ENCODE measurements around the gene ZNF627. TPM values are rescaled to one million over a fixed set of nuclear protein-coding genes. Genes with fewer than 3 reads are reported as not detected.

ZNF627 gene
- total and polyA plus RNA-seq, 2 experiments from 2014 or later: 7.8 to 21.2 TPM

GRCh38 chr19:11554160-11554559 lies 43.1 kb upstream of the ZNF627 start:
- Histone ChIP-seq H3K79me2 (peaks cover 29% of the 10 kb centered on the region), H3K4me3 (no peak overlapping the region), H3K9me3 (ENCODE audit: low read depth) (no peaks in the 10 kb centered on the region), H3K4me2 (no peak overlapping the region), H3K9me2 (replicated peaks; ENCODE audit: insufficient read depth) (no peaks in the 10 kb centered on the region), H3K36me3 (replicated peaks; ENCODE audit: insufficient read depth, low read depth) (no peaks in the 10 kb centered on the region), H3K4me1 (ENCODE audit: insufficient read depth) (peaks cover 8% of the 10 kb centered on the region), H4K20me1 (ENCODE audit: insufficient read depth, poor library complexity, severe bottlenecking) (peaks cover 24% of the 10 kb centered on the region), H3K27me3 (no peaks in the 10 kb centered on the region), H3K27ac (no peak overlapping the region), H2AFZ (no peak overlapping the region)
- WGBS (ENCODE audit: low lambda C conversion rate, missing lambda C conversion rate): over 99% methylated on average over 11 of the region's 12 CpGs
- TF ChIP-seq EZH2 (IDR thresholded peaks at IDR 0.05; ENCODE audit: borderline replicate concordance) (no peak), CTCF (IDR thresholded peaks at IDR 0.05; ENCODE audit: poor library complexity) (no peak), EZH2phosphoT487 (IDR thresholded peaks at IDR 0.05; ENCODE audit: low read depth, severe bottlenecking, unreplicated experiment) (no peak)
- DNase-seq (ENCODE audit: low spot score): no peak

GRCh38 chr19:11555246-11555645 lies 42.0 kb upstream of the ZNF627 start:
- H3K36me3 ChIP-seq (replicated peaks; ENCODE audit: insufficient read depth, low read depth): no peaks in the 10 kb centered on the region
- H3K9me3 ChIP-seq (ENCODE audit: low read depth): no peaks in the 10 kb centered on the region
- H3K4me1 ChIP-seq (ENCODE audit: insufficient read depth): peaks cover 13% of the 10 kb centered on the region
- H3K27me3 ChIP-seq: no peaks in the 10 kb centered on the region
- 95% methylated on average over 6 of the region's 6 CpGs for WGBS (ENCODE audit: low lambda C conversion rate, missing lambda C conversion rate)
- no peak for DNase-seq (ENCODE audit: low spot score)
- TF ChIP-seq EZH2 (IDR thresholded peaks at IDR 0.05; ENCODE audit: borderline replicate concordance): no peak
- TF ChIP-seq EZH2phosphoT487 (IDR thresholded peaks at IDR 0.05; ENCODE audit: low read depth, severe bottlenecking, unreplicated experiment): no peak
- no peak for TF ChIP-seq CTCF (IDR thresholded peaks at IDR 0.05; ENCODE audit: poor library complexity)
- H4K20me1 ChIP-seq (ENCODE audit: insufficient read depth, poor library complexity, severe bottlenecking): peaks cover 24% of the 10 kb centered on the region
- H2AFZ ChIP-seq: no peak overlapping the region
- H3K4me2 ChIP-seq: no peak overlapping the region
- peaks cover 30% of the 10 kb centered on the region for H3K79me2 ChIP-seq
- H3K4me3 ChIP-seq: no peak overlapping the region
- no peak overlapping the region for H3K27ac ChIP-seq
- H3K9me2 ChIP-seq (replicated peaks; ENCODE audit: insufficient read depth): no peaks in the 10 kb centered on the region

GRCh38 chr19:11556634-11557420 lies 40.5 kb upstream of the ZNF627 start:
- Histone ChIP-seq H3K4me2 (no peak overlapping the region), H3K4me1 (ENCODE audit: insufficient read depth) (peaks cover 13% of the 10 kb centered on the region), H3K79me2 (peaks cover 30% of the 10 kb centered on the region), H3K27ac (no peak overlapping the region), H3K27me3 (no peaks in the 10 kb centered on the region), H3K9me2 (replicated peaks; ENCODE audit: insufficient read depth) (no peaks in the 10 kb centered on the region), H3K36me3 (replicated peaks; ENCODE audit: insufficient read depth, low read depth) (no peaks in the 10 kb centered on the region), H3K9me3 (ENCODE audit: low read depth) (no peaks in the 10 kb centered on the region), H3K4me3 (no peak overlapping the region), H2AFZ (no peak overlapping the region), H4K20me1 (ENCODE audit: insufficient read depth, poor library complexity, severe bottlenecking) (peaks cover 24% of the 10 kb centered on the region)
- DNase-seq (ENCODE audit: low spot score): no peak
- TF ChIP-seq CTCF (IDR thresholded peaks at IDR 0.05; ENCODE audit: poor library complexity) (no peak), EZH2phosphoT487 (IDR thresholded peaks at IDR 0.05; ENCODE audit: low read depth, severe bottlenecking, unreplicated experiment) (no peak), EZH2 (IDR thresholded peaks at IDR 0.05; ENCODE audit: borderline replicate concordance) (no peak)
- 78% methylated on average over 4 of the region's 4 CpGs for WGBS (ENCODE audit: low lambda C conversion rate, missing lambda C conversion rate)

All from hepatocyte (in vitro differentiated cells).